Astrocyte (in vitro differentiated cells and primary cell): ENCODE data around the gene STX16.

ENCODE experiments used
- CTCF ChIP-seq: IDR thresholded peaks from 2 replicates; pipeline ENCODE4 v1.5.1; 2011; ENCODE audit warnings: low read depth, mild to moderate bottlenecking, inconsistent platforms, low read length, moderate library complexity; ENCODE audit not compliant: insufficient read depth
- EZH2 ChIP-seq: IDR thresholded peaks from 2 replicates; pipeline ENCODE4 v1.6.1; 2012; ENCODE audit warnings: mild to moderate bottlenecking, low read length, inconsistent platforms; ENCODE audit not compliant: insufficient read depth

DNA sequence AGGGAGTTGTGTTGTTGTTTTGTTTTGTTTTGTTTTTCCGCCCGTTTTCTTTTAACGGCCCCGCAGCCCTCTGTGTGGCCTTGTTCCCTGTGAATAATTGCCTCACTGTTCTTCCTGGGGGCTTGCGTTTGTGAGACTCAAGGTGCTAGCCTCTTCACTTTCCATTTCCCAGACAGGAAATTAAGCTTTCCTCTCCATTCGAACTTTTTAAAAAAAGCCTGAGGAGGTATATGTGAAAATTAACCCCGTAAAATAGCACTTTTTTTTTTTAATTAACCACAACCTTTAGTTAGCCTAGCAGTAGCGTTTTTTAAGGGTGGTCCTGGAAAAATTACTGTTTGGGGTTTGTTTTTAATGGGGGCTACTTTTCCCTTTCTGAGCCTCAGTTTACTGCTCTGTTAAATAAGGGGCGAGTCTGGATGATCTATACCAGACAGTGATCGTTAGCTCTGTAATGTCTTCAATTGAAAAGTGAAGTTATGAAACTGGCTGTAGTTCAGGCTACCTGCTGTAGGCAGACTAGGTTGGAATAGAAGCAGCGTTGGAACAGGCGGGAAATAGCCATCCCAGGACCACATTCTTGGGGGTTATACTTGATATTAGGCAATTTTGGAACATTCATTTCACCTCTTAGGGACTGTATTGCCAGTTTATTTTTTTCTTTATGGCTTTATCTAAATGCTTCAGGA, 1.7 kb downstream of the STX16 start:
- no peak for TF ChIP-seq EZH2
- TF ChIP-seq CTCF, result no peak
